Vagina (tissue), 2 donors: Measurements from ENCODE around the gene RBM5.

Experiments used
- POLR2A ChIP-seq, 2 donors: fragments of 450-650 bp; IDR thresholded peaks; one replicate each; pipeline ENCODE4 v1.6.1; 2017; ENCODE audit warnings: antibody characterized with exemption in 2 of 2, mild to moderate bottlenecking in 2 of 2, moderate library complexity in 2 of 2
- POLR2AphosphoS5 ChIP-seq, 2 donors: sonication (generic); formaldehyde crosslinking; IDR thresholded peaks; one replicate each; pipeline ENCODE4 v1.9.0; 2017; ENCODE audit warnings: antibody characterized with exemption in 2 of 2, mild to moderate bottlenecking in 2 of 2, low read depth in 1 of 2; ENCODE audit not compliant: insufficient read depth in 1 of 2
- TF ChIP-seq, protein P1 (sequence below), 3 experiments: fragments of 450-650 bp in 2 of 3; fragments of 200-600 bp in 1 of 3; sonication (generic) in 1 of 3; IDR thresholded peaks; one replicate each; pipeline ENCODE4 v1.5.1; 2017 to 2019; ENCODE audit warnings: antibody characterized with exemption in 3 of 3, mild to moderate bottlenecking in 2 of 3, moderate library complexity in 2 of 3

DNA sequence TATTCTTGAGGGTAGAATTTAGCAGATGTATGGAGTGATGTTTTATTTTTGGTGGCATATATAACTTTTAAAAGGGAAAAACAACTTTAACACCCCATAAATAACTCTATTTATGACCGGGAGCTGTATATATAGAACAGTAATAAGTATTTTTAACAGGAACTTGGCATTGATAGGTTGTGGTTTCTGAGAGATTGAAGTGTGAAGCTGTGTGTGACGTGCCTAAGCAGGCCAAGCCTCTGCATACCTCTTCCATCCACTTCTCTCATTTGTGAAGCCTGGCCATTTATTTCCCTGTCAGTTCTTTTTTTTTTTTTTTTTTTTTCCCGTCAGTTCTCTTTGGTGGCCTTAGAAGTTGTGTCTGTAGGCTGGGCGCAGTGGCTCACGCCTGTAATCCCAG, 23.0 kb downstream of the RBM5 start:
- TF ChIP-seq, protein P1, sequence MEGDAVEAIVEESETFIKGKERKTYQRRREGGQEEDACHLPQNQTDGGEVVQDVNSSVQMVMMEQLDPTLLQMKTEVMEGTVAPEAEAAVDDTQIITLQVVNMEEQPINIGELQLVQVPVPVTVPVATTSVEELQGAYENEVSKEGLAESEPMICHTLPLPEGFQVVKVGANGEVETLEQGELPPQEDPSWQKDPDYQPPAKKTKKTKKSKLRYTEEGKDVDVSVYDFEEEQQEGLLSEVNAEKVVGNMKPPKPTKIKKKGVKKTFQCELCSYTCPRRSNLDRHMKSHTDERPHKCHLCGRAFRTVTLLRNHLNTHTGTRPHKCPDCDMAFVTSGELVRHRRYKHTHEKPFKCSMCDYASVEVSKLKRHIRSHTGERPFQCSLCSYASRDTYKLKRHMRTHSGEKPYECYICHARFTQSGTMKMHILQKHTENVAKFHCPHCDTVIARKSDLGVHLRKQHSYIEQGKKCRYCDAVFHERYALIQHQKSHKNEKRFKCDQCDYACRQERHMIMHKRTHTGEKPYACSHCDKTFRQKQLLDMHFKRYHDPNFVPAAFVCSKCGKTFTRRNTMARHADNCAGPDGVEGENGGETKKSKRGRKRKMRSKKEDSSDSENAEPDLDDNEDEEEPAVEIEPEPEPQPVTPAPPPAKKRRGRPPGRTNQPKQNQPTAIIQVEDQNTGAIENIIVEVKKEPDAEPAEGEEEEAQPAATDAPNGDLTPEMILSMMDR (IDR thresholded peaks at IDR 0.05), result no peak
- no peak for TF ChIP-seq POLR2A (IDR thresholded peaks at IDR 0.05)
- no peak for TF ChIP-seq POLR2AphosphoS5 (IDR thresholded peaks at IDR 0.05; ENCODE audit: insufficient read depth in 1 of 2, low read depth in 1 of 2)
